H1 (cell line): Measurements from ENCODE around the gene TLR1.

Experiments used
- CREB1 ChIP-seq: IDR thresholded peaks from 2 replicates; pipeline ENCODE4 v1.6.1; 2012; ENCODE audit warnings: inconsistent platforms
- GABPA ChIP-seq: IDR thresholded peaks from 2 replicates; pipeline ENCODE4 v1.6.1; 2011; ENCODE audit warnings: mild to moderate bottlenecking, low read length, moderate library complexity, borderline replicate concordance; ENCODE audit not compliant: insufficient read depth
- KDM5A ChIP-seq: fragments of 200-600 bp; IDR thresholded peaks from 2 replicates; pipeline ENCODE4 v1.7.1; 2012; ENCODE audit warnings: mild to moderate bottlenecking, low read length, inconsistent platforms, mixed read lengths
- RAD21 ChIP-seq, 2 experiments: IDR thresholded peaks in 1 of 2; conservative IDR thresholded peaks in 1 of 2; 2 replicates each; pipeline ENCODE4 v1.6.1; 2011; ENCODE audit warnings: low read depth in 2 of 2, low read length in 2 of 2, improper control_type of control experiment in 1 of 2, inconsistent platforms in 1 of 2, mild to moderate bottlenecking in 1 of 2, moderate library complexity in 1 of 2
- SP1 ChIP-seq: IDR thresholded peaks from 2 replicates; pipeline ENCODE4 v1.6.1; 2011; ENCODE audit warnings: low read depth, low read length

- TF ChIP-seq GABPA = no peak
- no peak for TF ChIP-seq KDM5A
- no peak for TF ChIP-seq RAD21 (IDR thresholded peaks at IDR 0.05 in 1 of 2, conservative IDR thresholded peaks at IDR 0.05 in 1 of 2; ENCODE audit: low read depth in 2 of 2, low read length in 2 of 2)
- TF ChIP-seq CREB1 = no peak
- TF ChIP-seq SP1 = no peak
Observed at GRCh38 chr4:38785901-38786402, 18.6 kb downstream of the TLR1 start.
